ENCODE data around the gene ZNF408.

DNA sequence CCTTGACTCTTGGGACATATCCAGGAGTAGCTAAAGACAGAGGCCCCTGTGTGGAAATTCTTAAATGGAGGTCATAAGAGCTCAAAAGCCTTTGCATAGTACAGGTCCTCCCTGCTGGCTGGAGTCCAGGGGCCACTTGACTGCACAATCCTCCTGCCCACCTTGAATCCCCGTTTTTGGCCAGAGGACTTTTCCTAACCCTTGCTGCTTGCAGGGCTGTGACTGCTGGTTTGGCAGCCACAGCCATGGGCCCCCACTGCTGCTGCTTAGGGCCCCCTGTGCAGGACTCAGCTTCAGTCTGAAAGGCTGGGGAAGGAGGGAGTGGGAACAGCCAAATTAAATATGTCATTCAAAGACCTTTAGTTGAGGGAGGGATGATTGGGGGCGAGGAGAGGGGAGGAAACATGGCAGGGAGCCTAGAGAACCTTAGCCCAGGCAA is 33.8 kb upstream of the ZNF408 start:
- TF ChIP-seq, protein P1, sequence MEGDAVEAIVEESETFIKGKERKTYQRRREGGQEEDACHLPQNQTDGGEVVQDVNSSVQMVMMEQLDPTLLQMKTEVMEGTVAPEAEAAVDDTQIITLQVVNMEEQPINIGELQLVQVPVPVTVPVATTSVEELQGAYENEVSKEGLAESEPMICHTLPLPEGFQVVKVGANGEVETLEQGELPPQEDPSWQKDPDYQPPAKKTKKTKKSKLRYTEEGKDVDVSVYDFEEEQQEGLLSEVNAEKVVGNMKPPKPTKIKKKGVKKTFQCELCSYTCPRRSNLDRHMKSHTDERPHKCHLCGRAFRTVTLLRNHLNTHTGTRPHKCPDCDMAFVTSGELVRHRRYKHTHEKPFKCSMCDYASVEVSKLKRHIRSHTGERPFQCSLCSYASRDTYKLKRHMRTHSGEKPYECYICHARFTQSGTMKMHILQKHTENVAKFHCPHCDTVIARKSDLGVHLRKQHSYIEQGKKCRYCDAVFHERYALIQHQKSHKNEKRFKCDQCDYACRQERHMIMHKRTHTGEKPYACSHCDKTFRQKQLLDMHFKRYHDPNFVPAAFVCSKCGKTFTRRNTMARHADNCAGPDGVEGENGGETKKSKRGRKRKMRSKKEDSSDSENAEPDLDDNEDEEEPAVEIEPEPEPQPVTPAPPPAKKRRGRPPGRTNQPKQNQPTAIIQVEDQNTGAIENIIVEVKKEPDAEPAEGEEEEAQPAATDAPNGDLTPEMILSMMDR (IDR thresholded peaks at IDR 0.05; ENCODE audit: insufficient read depth, low read length, poor library complexity, severe bottlenecking) = no peak
- TF ChIP-seq EZH2phosphoT487 (conservative IDR thresholded peaks at IDR 0.05; ENCODE audit: low read length) = no peak

Data from SU-DHL-6 (cell line).